ENCODE measurements around the gene SOCS1. TPM values are rescaled to one million over a fixed set of nuclear protein-coding genes. Genes with fewer than 3 reads are reported as not detected.
A peak's percentile ranks its signal among the peaks of the same experiment; 100 is the strongest.

SOCS1 gene
- total and polyA plus RNA-seq, 11 donors: 0.63 to 14.8 (median 2.9) TPM

GRCh38 chr16:11218604-11218962, 37.4 kb downstream of the SOCS1 start:
- no peaks in the 10 kb centered on the region for H3K27me3 ChIP-seq
- ATAC-seq: no peak
- H3K27ac ChIP-seq: no peak overlapping the region
- TF ChIP-seq CTCF (IDR thresholded peaks at IDR 0.05): peak in 10 of 12 donors; percentile 7 to 55 (median 29)
- TF ChIP-seq POLR2A (IDR thresholded peaks at IDR 0.05): no peak
- intact Hi-C loops (cut with DNase I): no loop called here
- H3K9me3 ChIP-seq: peaks cover 0 to 43% (median 19%) of the 10 kb centered on the region in 12 donors
- H3K36me3 ChIP-seq: no peaks in the 10 kb centered on the region
- no peak overlapping the region for H3K4me3 ChIP-seq
- DNase-seq: no peak
- 85 to 94% (median 90%) methylated on average over 1 of the region's 1 CpG for WGBS, 4 donors
- peaks cover 0 to 15% (median 0%) of the 10 kb centered on the region in 12 donors for H3K4me1 ChIP-seq

GRCh38 chr16:11217651-11218603, 38.1 kb downstream of the SOCS1 start:
- Histone ChIP-seq H3K4me1 (peaks cover 0 to 9% (median 0%) of the 10 kb centered on the region in 12 donors), H3K27ac (no peak overlapping the region), H3K4me3 (no peak overlapping the region), H3K36me3 (no peaks in the 10 kb centered on the region), H3K27me3 (no peaks in the 10 kb centered on the region), H3K9me3 (peaks cover 0 to 43% (median 19%) of the 10 kb centered on the region in 12 donors)
- DNase-seq (no peak), ATAC-seq (no peak)
- TF ChIP-seq CTCF (IDR thresholded peaks at IDR 0.05) (no peak), POLR2A (IDR thresholded peaks at IDR 0.05) (no peak)
- intact Hi-C loops (cut with DNase I): no loop called here
- WGBS, 4 donors: 57 to 76% (median 69%) methylated on average over 3 of the region's 3 CpGs

- Histone ChIP-seq H3K27me3 (peaks cover 0 to 2% (median 0%) of the 10 kb centered on the region in 9 donors), H3K27ac (no peak overlapping the region), H3K9me3 (peaks cover 0 to 43% (median 19%) of the 10 kb centered on the region in 12 donors), H3K4me1 (peaks cover 0 to 9% (median 0%) of the 10 kb centered on the region in 12 donors), H3K4me3 (no peak overlapping the region), H3K36me3 (no peaks in the 10 kb centered on the region)
- intact Hi-C loops (cut with DNase I): no loop called here
- ATAC-seq: no peak
- DNase-seq: no peak
- TF ChIP-seq POLR2A (IDR thresholded peaks at IDR 0.05): no peak
- no peak for TF ChIP-seq CTCF (IDR thresholded peaks at IDR 0.05)
- WGBS, 4 donors: 91 to 97% (median 93%) methylated on average over 3 of the region's 3 CpGs
Measured at GRCh38 chr16:11215935-11216556, 40.0 kb downstream of the SOCS1 start.

- TF ChIP-seq POLR2A (IDR thresholded peaks at IDR 0.05) (no peak), CTCF (IDR thresholded peaks at IDR 0.05) (no peak)
- no peak overlapping the region for H3K27ac ChIP-seq
- no peak overlapping the region for H3K4me3 ChIP-seq
- WGBS, 4 donors: 91 to 97% (median 92%) methylated on average over 7 of the region's 7 CpGs
- H3K36me3 ChIP-seq: no peaks in the 10 kb centered on the region
- peaks cover 0 to 5% (median 0%) of the 10 kb centered on the region in 9 donors for H3K27me3 ChIP-seq
- H3K9me3 ChIP-seq: peaks cover 0 to 39% (median 18%) of the 10 kb centered on the region in 12 donors
- ATAC-seq: no peak
- intact Hi-C loops (cut with DNase I): no loop called here
- H3K4me1 ChIP-seq: peaks cover 0 to 10% (median 0%) of the 10 kb centered on the region in 12 donors
- no peak for DNase-seq
Measured at GRCh38 chr16:11213799-11214198, 42.2 kb downstream of the SOCS1 start.

All from heart left ventricle (tissue), 16 donors.